Activated naive CD4-positive, alpha-beta T cell treated with anti-CD3 and anti-CD28 coated beads, Interleukin-2, amount 10 ng/mL, durations not matched to agents 7 days and 5 days (primary cell): ENCODE data around the gene RAB3C.

Experiments
- CTCF ChIA-PET: fragments of 350-600 bp; sonication (Branson Sonifier 250); formaldehyde crosslinking; loops from one replicate; lab custom pipeline; 2021; ENCODE audit warnings: antibody characterized with exemption; lab: Charles Lee
- DNase-seq: peaks from one replicate; pipeline ENCODE4 v3.0.0-alpha.2; 2020
- H3K27ac Mint-ChIP-seq: one replicate; pipeline ENCODE4 v1.8.0; 2021; ENCODE audit warnings: mild to moderate bottlenecking, moderate library complexity, mixed read lengths
- H3K27me3 Mint-ChIP-seq: one replicate; pipeline ENCODE4 v1.8.0; 2021; ENCODE audit warnings: mild to moderate bottlenecking, mixed read lengths
- H3K36me3 Mint-ChIP-seq: one replicate; pipeline ENCODE4 v1.8.0; 2021; ENCODE audit warnings: mixed read lengths
- H3K4me1 Mint-ChIP-seq: one replicate; pipeline ENCODE4 v1.8.0; 2021; ENCODE audit warnings: mixed read lengths
- H3K4me3 Mint-ChIP-seq: one replicate; pipeline ENCODE4 v1.8.0; 2021; ENCODE audit warnings: mild to moderate bottlenecking, moderate library complexity, mixed read lengths
- H3K9me3 Mint-ChIP-seq: one replicate; pipeline ENCODE4 v1.8.0; 2021; ENCODE audit warnings: mixed read lengths

RAB3C gene

DNA sequence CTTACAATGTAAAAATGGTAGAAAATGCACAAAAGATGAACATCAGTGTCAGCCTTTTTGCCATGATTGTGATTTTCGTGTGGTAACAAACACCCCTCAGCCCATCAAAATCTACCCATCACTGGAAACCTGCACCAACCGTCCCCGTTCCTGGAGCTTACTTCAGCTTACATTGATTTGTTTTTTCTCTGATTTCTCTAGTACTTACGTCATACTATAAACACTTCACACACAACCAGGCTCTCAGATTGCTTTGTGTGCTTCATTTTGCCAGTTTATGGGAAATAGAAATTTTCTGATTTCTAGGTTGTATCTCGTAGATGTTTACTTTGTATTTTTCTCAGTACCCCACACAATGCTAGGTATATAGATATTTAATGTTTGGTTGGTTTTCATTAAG lies 129.1 kb downstream of the RAB3C start:
- H3K4me3 Mint-ChIP-seq = no peak overlapping the region
- H3K27ac Mint-ChIP-seq = no peak overlapping the region
- H3K27me3 Mint-ChIP-seq = peaks cover 4% of the 10 kb centered on the region
- no peaks in the 10 kb centered on the region for H3K36me3 Mint-ChIP-seq
- DNase-seq = no peak
- H3K9me3 Mint-ChIP-seq = no peaks in the 10 kb centered on the region
- no peaks in the 10 kb centered on the region for H3K4me1 Mint-ChIP-seq
- CTCF ChIA-PET = no interaction called here

DNA sequence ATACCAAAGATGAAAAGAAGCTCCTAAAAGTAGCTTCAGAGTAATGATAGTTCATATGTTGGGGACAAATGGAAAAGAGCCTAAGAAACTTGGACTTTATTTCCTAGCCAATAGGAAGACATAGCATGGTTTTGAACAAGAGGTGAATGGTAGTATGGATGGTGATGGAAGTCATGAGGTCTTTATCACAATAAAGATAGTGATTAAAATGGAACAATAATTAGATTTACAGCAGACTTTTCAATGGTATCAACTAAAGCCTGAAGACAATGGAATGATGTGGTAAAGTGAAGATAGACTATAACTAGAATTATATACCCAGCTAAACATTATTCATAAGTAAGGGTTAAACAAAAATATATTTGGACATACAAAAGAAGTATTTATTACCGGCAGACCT lies 131.2 kb downstream of the RAB3C start:
- H3K36me3 Mint-ChIP-seq = no peaks in the 10 kb centered on the region
- no peak overlapping the region for H3K4me3 Mint-ChIP-seq

GRCh38 chr5:58715997-58716656 lies 133.3 kb downstream of the RAB3C start:
- H3K36me3 Mint-ChIP-seq = no peaks in the 10 kb centered on the region
- no peak overlapping the region for H3K27ac Mint-ChIP-seq
- no peaks in the 10 kb centered on the region for H3K4me1 Mint-ChIP-seq
- CTCF ChIA-PET = no interaction called here
- DNase-seq = no peak
- H3K27me3 Mint-ChIP-seq = peaks cover 8% of the 10 kb centered on the region
- no peaks in the 10 kb centered on the region for H3K9me3 Mint-ChIP-seq
- no peak overlapping the region for H3K4me3 Mint-ChIP-seq

More for the DNA sequence above, 131.2 kb downstream of the RAB3C start:
- H3K9me3 Mint-ChIP-seq = no peaks in the 10 kb centered on the region
- DNase-seq = no peak
- peaks cover 8% of the 10 kb centered on the region for H3K27me3 Mint-ChIP-seq
- H3K27ac Mint-ChIP-seq = no peak overlapping the region
- CTCF ChIA-PET = no interaction called here
- no peaks in the 10 kb centered on the region for H3K4me1 Mint-ChIP-seq

GRCh38 chr5:58716713-58717112 lies 133.8 kb downstream of the RAB3C start:
- CTCF ChIA-PET = interaction anchor here (1.1 kb wide), 1 partner anchor 16 kb away, joined by 3 read pairs; no protein-coding TSS in a partner anchor
- no peak for DNase-seq
- no peaks in the 10 kb centered on the region for H3K4me1 Mint-ChIP-seq

DNA sequence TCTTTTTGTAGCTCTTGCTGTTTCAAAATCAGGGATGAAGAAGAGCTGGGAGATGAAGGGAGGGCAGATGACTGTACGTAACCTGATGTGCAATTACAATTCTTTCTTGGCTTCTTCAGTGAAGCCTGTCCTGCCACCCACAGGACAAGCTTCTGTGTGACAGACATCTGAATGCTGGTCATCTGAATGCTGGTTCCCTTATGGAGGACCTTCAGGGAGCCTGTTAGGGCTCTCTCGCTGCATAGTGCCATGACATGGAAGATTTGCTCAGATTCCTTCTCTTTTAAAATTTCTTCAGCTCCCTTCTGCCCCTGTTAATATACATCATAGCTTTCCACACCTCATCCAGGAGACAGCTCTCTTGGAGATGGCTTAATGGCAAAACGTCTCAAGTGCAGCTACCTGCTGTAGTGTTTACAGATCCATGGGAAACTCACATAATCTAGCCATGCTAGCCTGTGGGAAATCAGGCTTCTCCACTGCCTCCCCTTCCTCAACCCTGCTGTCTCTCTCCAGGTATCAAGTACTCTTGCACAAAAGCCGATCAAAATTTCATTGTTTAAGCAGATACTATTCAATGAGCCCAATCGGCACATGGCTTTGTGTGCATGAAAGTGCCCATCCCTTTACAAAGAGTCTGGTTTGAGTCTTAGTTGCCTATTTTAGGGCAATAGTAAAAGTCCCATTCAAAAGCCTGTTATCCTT lies 134.6 kb downstream of the RAB3C start:
- no peaks in the 10 kb centered on the region for H3K36me3 Mint-ChIP-seq
- CTCF ChIA-PET = interaction anchor here (1.1 kb wide), 1 partner anchor 15 kb away, joined by 3 read pairs; no protein-coding TSS in a partner anchor
- H3K9me3 Mint-ChIP-seq = no peaks in the 10 kb centered on the region
- no peak overlapping the region for H3K4me3 Mint-ChIP-seq
- H3K4me1 Mint-ChIP-seq = no peaks in the 10 kb centered on the region
- peaks cover 8% of the 10 kb centered on the region for H3K27me3 Mint-ChIP-seq
- H3K27ac Mint-ChIP-seq = no peak overlapping the region
- no peak for DNase-seq

More at GRCh38 chr5:58716713-58717112, 133.8 kb downstream of the RAB3C start:
- H3K9me3 Mint-ChIP-seq = no peaks in the 10 kb centered on the region
- peaks cover 8% of the 10 kb centered on the region for H3K27me3 Mint-ChIP-seq
- no peak overlapping the region for H3K4me3 Mint-ChIP-seq
- no peak overlapping the region for H3K27ac Mint-ChIP-seq
- H3K36me3 Mint-ChIP-seq = no peaks in the 10 kb centered on the region

DNA sequence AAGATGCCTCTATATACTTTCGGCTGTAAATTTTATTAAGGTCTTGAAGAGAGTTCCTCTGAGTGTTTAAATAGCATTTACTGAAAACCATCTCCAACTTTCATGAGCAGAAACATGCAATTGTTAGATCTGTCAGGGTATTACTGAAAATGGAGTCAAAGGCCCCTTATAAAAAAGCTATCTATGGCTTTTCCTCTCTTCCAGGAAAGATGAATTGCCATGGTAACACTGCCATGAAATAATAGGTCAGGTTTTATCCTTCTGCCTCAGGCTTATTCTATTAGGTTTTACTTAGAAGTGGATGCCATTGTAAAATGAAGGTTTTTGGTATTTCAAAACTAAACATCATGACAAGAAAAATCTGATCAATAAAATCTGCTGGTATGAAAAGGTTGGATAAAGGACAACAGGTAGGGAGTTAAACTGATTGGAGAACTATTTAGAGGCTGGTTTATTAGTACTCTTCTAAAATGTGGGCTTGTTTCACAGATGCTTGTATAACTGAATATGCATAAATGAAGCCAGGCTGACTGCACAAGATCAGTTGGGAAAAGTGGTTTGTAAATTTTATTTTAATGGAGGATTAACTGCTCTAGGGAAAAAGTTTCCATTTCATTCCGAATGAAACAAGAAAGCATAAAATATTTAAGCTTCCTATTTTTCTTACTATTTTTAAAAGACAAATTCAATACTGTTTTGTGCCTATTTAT lies 135.5 kb downstream of the RAB3C start:
- CTCF ChIA-PET = no interaction called here

GRCh38 chr5:58722160-58722559 lies 139.3 kb downstream of the RAB3C start:
- no peaks in the 10 kb centered on the region for H3K36me3 Mint-ChIP-seq
- DNase-seq = no peak
- H3K4me3 Mint-ChIP-seq = no peak overlapping the region
- no peak overlapping the region for H3K27ac Mint-ChIP-seq
- no peaks in the 10 kb centered on the region for H3K9me3 Mint-ChIP-seq
- CTCF ChIA-PET = no interaction called here
- no peaks in the 10 kb centered on the region for H3K4me1 Mint-ChIP-seq
- peaks cover 8% of the 10 kb centered on the region for H3K27me3 Mint-ChIP-seq

More for the DNA sequence above, 135.5 kb downstream of the RAB3C start:
- Mint-ChIP-seq H3K9me3 (no peaks in the 10 kb centered on the region), H3K36me3 (no peaks in the 10 kb centered on the region), H3K27me3 (peaks cover 8% of the 10 kb centered on the region), H3K4me1 (no peaks in the 10 kb centered on the region), H3K27ac (no peak overlapping the region), H3K4me3 (no peak overlapping the region)
- no peak for DNase-seq

DNA sequence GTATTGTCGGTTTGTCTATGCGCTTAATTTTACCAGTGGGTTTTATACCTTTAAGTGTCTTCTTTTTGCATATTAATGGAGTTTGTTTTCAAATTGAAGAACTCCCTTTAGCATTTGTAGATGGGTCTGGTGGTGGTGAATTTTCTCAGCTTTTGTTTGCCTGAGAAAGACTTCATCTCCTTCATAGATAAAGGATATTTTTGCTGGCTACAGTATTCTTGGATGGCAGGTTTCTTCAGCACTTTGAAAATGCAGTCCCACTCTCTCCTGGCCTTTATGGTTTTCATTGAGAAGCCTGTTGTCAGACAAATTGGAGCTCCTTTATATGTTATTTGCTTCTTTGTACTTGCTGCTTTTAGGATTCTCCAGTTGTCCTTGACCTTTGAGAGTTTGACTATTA lies 142.1 kb downstream of the RAB3C start:
- Mint-ChIP-seq H3K4me3 (no peak overlapping the region), H3K27ac (no peak overlapping the region), H3K4me1 (no peaks in the 10 kb centered on the region), H3K9me3 (no peaks in the 10 kb centered on the region), H3K36me3 (no peaks in the 10 kb centered on the region), H3K27me3 (no peaks in the 10 kb centered on the region)
- CTCF ChIA-PET = no interaction called here
- DNase-seq = no peak

DNA sequence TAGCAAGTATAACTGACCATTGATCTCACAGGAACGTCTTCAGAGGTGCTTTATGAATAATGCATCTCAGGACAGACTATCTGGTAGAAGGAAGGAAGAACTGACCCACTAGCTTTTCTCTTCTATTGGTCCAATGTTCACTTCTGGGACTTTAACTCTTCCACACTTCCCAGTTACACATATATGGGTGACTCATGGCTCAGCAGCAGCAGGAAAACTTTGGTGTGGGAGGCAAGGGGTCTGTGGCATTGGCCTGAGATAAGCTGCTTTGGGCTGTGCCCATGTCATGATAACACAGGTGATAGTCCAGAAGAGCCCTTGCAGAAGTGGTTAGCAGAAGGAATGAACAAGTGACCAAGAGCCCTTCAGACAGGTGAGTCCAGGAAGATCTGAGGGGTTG lies 148.8 kb downstream of the RAB3C start:
- no peak overlapping the region for H3K4me3 Mint-ChIP-seq
- H3K9me3 Mint-ChIP-seq = no peaks in the 10 kb centered on the region
- H3K27ac Mint-ChIP-seq = no peak overlapping the region
- DNase-seq = no peak
- H3K36me3 Mint-ChIP-seq = no peaks in the 10 kb centered on the region
- CTCF ChIA-PET = no interaction called here
- no peaks in the 10 kb centered on the region for H3K4me1 Mint-ChIP-seq
- H3K27me3 Mint-ChIP-seq = peaks cover 4% of the 10 kb centered on the region

DNA sequence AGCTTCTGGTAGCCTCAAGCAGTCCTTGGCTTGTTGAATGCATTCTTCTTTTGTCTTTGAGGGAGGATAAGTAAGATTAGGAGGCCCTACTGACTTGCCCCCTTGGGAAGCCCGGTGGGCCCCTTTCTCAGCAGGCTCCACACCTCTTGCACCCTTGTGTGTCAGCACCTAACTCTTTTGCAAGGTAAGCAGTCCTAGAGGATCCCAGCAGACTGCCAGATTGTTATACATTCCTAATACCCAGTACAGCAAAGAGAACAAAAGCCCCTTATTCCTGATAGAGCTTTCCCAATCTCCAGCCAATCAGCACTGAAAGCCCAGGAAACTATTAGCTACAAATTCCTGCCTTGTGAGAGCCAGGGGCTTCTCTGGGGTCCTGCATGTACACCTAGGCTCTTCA lies 152.8 kb downstream of the RAB3C start:
- peaks cover 4% of the 10 kb centered on the region for H3K27me3 Mint-ChIP-seq
- CTCF ChIA-PET = no interaction called here
- H3K4me3 Mint-ChIP-seq = no peak overlapping the region
- no peaks in the 10 kb centered on the region for H3K36me3 Mint-ChIP-seq
- H3K9me3 Mint-ChIP-seq = no peaks in the 10 kb centered on the region
- DNase-seq = no peak
- H3K27ac Mint-ChIP-seq = no peak overlapping the region
- H3K4me1 Mint-ChIP-seq = no peaks in the 10 kb centered on the region

GRCh38 chr5:58736214-58736613 lies 153.3 kb downstream of the RAB3C start:
- Mint-ChIP-seq H3K27me3 (peaks cover 4% of the 10 kb centered on the region), H3K9me3 (no peaks in the 10 kb centered on the region), H3K4me3 (no peak overlapping the region), H3K36me3 (no peaks in the 10 kb centered on the region), H3K4me1 (no peaks in the 10 kb centered on the region), H3K27ac (no peak overlapping the region)
- CTCF ChIA-PET = no interaction called here
- DNase-seq = no peak

GRCh38 chr5:58737671-58738070 lies 154.8 kb downstream of the RAB3C start:
- no peak for DNase-seq
- Mint-ChIP-seq H3K27ac (no peak overlapping the region), H3K36me3 (no peaks in the 10 kb centered on the region), H3K4me1 (no peaks in the 10 kb centered on the region), H3K27me3 (no peaks in the 10 kb centered on the region), H3K4me3 (no peak overlapping the region), H3K9me3 (no peaks in the 10 kb centered on the region)
- CTCF ChIA-PET = no interaction called here

- Mint-ChIP-seq H3K36me3 (no peaks in the 10 kb centered on the region), H3K4me3 (no peak overlapping the region), H3K27me3 (no peaks in the 10 kb centered on the region), H3K9me3 (no peaks in the 10 kb centered on the region), H3K27ac (no peak overlapping the region), H3K4me1 (no peaks in the 10 kb centered on the region)
- DNase-seq = no peak
- CTCF ChIA-PET = no interaction called here
Observed at GRCh38 chr5:58738336-58738735, 155.5 kb downstream of the RAB3C start.

DNA sequence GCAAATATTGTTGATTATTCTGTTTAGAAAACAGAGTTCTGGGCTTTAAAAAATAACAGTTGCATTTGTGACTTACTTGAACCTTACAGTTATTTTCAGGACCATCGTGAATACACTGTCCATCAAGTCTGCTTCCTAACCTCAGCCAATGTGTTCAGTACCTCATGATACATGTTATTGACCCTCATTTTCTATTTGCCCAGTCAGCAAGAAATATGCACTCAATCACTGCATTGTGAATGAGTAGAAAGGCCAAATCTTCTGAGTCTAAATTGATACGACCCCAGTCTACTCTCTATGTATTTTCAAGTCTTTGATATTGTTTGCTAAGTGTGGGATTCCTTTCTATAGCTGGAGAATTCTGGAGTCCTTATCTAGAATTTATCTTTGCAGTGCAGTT lies 156.2 kb downstream of the RAB3C start:
- no peak overlapping the region for H3K4me3 Mint-ChIP-seq
- DNase-seq = no peak
- H3K4me1 Mint-ChIP-seq = no peaks in the 10 kb centered on the region
- no peak overlapping the region for H3K27ac Mint-ChIP-seq
- H3K36me3 Mint-ChIP-seq = no peaks in the 10 kb centered on the region
- CTCF ChIA-PET = no interaction called here
- peaks cover 3% of the 10 kb centered on the region for H3K27me3 Mint-ChIP-seq
- H3K9me3 Mint-ChIP-seq = no peaks in the 10 kb centered on the region

DNA sequence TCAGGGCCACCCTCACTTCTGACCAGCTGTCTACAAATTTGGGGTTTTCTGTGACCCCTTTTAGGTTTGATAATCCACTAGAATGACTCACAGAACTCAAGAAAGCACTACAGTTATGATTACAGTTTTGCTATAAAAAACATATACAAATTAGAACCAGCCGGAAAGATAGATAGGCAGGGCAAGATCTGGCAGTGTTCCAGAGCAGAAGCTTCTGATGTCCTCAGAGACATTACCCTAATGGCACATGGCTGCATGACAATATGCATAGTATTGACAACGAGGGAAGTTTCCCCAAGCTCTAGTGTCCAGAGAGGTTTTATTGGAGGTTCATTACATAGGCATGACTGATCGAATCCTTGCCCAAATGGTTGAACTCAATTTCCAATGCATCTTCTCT lies 158.1 kb downstream of the RAB3C start:
- Mint-ChIP-seq H3K36me3 (no peaks in the 10 kb centered on the region), H3K27ac (no peak overlapping the region), H3K27me3 (peaks cover 4% of the 10 kb centered on the region), H3K9me3 (no peaks in the 10 kb centered on the region), H3K4me3 (no peak overlapping the region), H3K4me1 (no peaks in the 10 kb centered on the region)
- CTCF ChIA-PET = no interaction called here
- DNase-seq = no peak
